Cardiac septum (tissue), 1 donor: ENCODE data around the gene EIF4EBP2. TPM values are rescaled to one million over a fixed set of nuclear protein-coding genes. Genes with fewer than 3 reads are reported as not detected.
A peak's percentile ranks its signal among the peaks of the same experiment; 100 is the strongest.

Experiments
- DNase-seq: peaks from one replicate; pipeline ENCODE4 v3.0.0-alpha.2; 2020; ENCODE audit warnings: low spot score
- intact Hi-C: fragments of 100-400 bp; cut with DNase I; formaldehyde crosslinking; loops from one replicate; pipeline ENCODE4 v1.14.0; 2022
- total RNA-seq: library from RNA; stranded (reverse); fragmentation: NEBNext Ultra II Directional; extraction: Animal tissue kit (Norgen Biotek cat#: 25700); gene quantifications from one replicate; pipeline ENCODE4 v1.2.1, GENCODE V29; 2021
- donor health status: DM: no; HTN: no; CAD: no.

The EIF4EBP2 gene
- total RNA-seq, 1 donor from 2014 or later = 69.8 TPM

- intact Hi-C loops = no loop called here
- no peak for DNase-seq
Measured at GRCh38 chr10:70376436-70377378, 27.2 kb upstream of the EIF4EBP2 start.

DNA sequence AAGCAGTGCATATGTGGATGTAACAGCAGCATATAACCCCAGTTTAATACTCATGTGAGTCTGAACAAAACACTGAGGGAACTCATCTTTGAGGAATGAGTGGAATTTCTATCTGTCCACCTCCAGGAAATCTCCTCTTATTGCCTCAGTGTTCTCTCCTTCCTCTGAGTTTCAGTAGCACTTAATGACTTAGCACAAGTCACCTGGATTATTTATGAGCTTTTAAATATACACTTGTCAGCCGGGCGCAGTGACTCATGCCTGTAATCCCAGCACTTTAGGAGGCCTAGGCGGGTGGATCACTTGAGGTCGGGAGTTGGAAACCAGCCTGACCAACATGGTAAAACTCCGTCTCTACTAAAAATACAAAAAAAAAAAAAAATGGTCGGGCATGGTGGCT is 25.8 kb upstream of the EIF4EBP2 start:
- intact Hi-C loops = no loop called here
- no peak for DNase-seq

GRCh38 chr10:70379581-70380176 is 24.3 kb upstream of the EIF4EBP2 start:
- no peak for DNase-seq
- intact Hi-C loops = loop anchor here (5.0 kb wide), 1 partner anchor 147 kb away; the partner anchor contains the start of gene PPA1

- intact Hi-C loops = loop anchor here (5.0 kb wide), 1 partner anchor 148 kb away; the partner anchor contains the start of gene PPA1
- DNase-seq = no peak
Measured at GRCh38 chr10:70380350-70381135, 23.4 kb upstream of the EIF4EBP2 start.

GRCh38 chr10:70381471-70382421 is 22.2 kb upstream of the EIF4EBP2 start:
- peak; percentile 77 for DNase-seq
- intact Hi-C loops = loop anchor here (5.0 kb wide), 1 partner anchor 149 kb away; the partner anchor contains the start of gene PPA1

GRCh38 chr10:70391654-70392053 is 12.3 kb upstream of the EIF4EBP2 start:
- intact Hi-C loops = no loop called here
- DNase-seq = no peak

DNA sequence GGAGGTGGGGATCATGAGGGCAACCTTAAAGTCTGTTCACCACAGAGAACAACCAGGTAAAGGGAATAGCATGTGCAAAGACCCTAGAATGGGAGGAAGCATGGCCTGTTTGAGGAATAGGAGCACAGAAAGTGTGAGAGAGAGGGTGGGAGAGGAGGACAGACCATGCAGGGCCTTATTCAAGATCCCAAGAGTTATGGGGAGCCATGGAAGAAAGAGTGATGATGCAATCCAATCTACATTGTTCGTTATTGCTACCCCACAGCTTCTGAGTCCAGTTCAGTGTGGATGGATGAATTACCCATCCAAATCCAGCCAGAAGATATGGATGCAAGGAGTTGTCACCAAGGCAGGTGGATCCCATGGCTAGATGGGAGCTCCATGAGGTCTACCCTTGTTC is 7.8 kb upstream of the EIF4EBP2 start:
- no peak for DNase-seq
- intact Hi-C loops = no loop called here

DNA sequence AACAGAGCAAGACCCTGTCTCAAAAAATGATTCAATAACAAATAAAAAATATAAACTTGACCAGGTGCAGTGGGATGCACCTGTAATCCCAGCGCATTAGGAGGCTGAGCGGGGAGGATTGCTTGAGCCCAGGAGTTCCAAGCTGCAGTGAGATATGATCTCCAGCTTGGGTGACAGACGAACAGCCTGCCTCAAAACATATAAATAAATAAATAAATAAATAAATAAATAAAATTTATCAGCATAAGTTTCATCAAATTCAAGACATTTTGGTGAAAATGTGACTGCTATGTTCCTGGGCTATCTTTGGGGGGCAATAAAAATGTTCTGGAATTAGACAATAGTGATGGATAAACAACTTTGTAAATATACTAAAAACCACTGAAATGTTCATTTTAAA is 4.8 kb upstream of the EIF4EBP2 start:
- intact Hi-C loops = no loop called here
- DNase-seq = no peak

GRCh38 chr10:70403483-70404035 is 386 bp upstream of the EIF4EBP2 start:
- intact Hi-C loops = no loop called here
- DNase-seq = no peak

- intact Hi-C loops = no loop called here
- no peak for DNase-seq
Measured at GRCh38 chr10:70404787-70405036, 767 bp downstream of the EIF4EBP2 start.

DNA sequence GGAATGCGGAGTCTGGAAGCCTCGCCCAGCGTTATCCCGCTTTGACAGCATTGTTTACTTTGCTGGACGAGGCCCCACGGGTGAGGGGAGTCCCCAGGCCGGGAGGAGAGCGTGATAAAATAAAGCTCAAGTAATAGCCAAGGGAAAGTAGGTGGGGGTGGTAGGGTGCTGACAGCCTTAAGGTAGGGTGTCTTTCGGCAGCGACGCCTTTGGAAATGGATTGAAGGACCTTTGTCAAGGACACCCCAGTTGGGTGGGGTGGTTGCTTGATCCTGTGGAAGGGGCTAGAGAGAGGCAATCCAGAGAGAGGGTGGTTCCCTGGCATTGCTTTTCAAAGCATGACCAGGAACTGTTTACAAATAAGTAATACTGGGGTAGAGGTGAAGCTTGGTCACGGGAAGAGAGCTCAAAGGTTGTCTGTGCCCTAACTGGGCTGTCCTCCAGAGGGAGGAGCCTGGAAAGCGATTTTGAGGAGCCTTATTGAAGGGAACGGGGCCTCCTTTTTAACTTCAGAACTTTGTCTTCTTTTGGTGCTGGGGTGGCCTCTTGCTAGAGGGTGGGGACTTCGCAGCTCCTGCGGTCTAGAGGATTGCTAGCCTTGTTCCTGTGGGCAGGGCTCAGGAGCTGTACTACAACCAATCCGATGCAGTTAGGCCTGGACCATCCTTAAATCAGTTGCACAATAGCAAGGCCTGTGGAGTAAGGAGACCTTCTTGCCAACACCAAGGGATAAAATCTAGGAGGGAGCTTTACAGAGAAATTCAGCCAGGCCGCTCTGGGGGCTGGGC is 1.3 kb downstream of the EIF4EBP2 start:
- DNase-seq = peak; percentile 88
- intact Hi-C loops = no loop called here

- no peak for DNase-seq
- intact Hi-C loops = no loop called here
Measured at GRCh38 chr10:70409772-70410171, 5.8 kb downstream of the EIF4EBP2 start.

DNA sequence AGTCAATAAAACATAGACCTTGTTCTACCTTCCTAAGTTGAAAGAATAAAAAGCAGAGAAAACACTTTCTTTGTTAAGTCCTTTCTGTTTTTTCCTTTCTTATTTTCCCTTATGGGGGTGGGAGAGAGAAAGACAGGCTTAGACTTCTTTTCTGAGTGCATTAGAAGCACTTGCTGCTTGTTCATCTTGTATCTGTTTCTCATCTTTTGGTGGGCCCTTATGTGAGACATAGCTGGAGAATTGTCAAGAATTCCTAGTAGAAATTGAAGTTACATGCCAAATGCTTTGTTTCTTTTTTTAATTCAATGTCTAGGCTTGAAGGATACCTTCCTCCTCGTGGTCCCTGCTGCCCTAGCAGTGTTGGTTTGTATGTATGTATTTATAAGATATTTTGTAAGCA is 6.7 kb downstream of the EIF4EBP2 start:
- no peak for DNase-seq
- intact Hi-C loops = no loop called here

GRCh38 chr10:70412356-70412755 is 8.4 kb downstream of the EIF4EBP2 start:
- intact Hi-C loops = no loop called here
- DNase-seq = no peak

GRCh38 chr10:70417568-70417967 is 13.6 kb downstream of the EIF4EBP2 start:
- no peak for DNase-seq
- intact Hi-C loops = no loop called here

- intact Hi-C loops = no loop called here
- DNase-seq = no peak
Measured at GRCh38 chr10:70418229-70418628, 14.3 kb downstream of the EIF4EBP2 start.

GRCh38 chr10:70418713-70419112 is 14.8 kb downstream of the EIF4EBP2 start:
- intact Hi-C loops = no loop called here
- no peak for DNase-seq

DNA sequence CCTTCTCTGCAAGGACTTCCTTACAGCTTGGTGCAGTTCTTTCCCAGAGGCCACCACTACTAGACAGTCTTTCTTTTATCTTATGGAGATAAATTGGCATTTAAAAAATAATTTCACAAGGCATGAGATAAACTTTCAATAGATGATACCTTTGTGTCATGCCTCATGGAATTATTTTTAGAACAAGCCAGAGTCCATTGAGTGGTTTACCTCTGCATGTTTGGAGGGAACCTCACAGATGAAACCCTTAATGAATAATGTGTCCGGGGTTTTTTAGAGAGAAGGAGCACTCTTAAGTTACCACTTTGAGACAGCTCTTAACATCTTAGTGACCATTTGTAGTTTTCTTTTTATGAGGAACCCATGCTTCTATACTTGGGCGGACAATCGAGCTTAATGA is 20.4 kb downstream of the EIF4EBP2 start:
- intact Hi-C loops = no loop called here
- DNase-seq = no peak
